Activated T-cell treated with anti-CD3 and anti-CD28 coated beads, Interleukin-2, amount 50 U/mL, for 72 hours (primary cell): Measurements from ENCODE around the gene CELF6. TPM values are rescaled to one million over a fixed set of nuclear protein-coding genes. Genes with fewer than 3 reads are reported as not detected.

Source experiments
- ATAC-seq, 2 donors: fragments of 150-1000 bp; cut with Tn5 transposase; replicated peaks in 1 of 2; 2 replicates each; pipeline ENCODE4 v1.10.0; 2021; ENCODE audit warnings: moderate library complexity in 2 of 2, mild to moderate bottlenecking in 1 of 2
- DNase-seq, 2 donors: peaks; one replicate each; pipeline ENCODE4 v3.0.0; 2021 to 2022; ENCODE audit warnings: mixed read lengths in 1 of 2
- H3K27ac Mint-ChIP-seq: one replicate; pipeline ENCODE4 v1.8.0; 2022; ENCODE audit warnings: mild to moderate bottlenecking, moderate library complexity, mixed read lengths
- H3K27me3 Mint-ChIP-seq: one replicate; pipeline ENCODE4 v1.8.0; 2022; ENCODE audit warnings: low read depth, mixed read lengths
- H3K36me3 Mint-ChIP-seq, 2 donors: one replicate each; pipeline ENCODE4 v1.8.0; 2022; ENCODE audit warnings: mixed read lengths in 2 of 2, mild to moderate bottlenecking in 1 of 2; ENCODE audit not compliant: insufficient read depth in 2 of 2
- H3K4me1 Mint-ChIP-seq: one replicate; pipeline ENCODE4 v1.8.0; 2022; ENCODE audit warnings: low read depth, mixed read lengths
- H3K4me3 Mint-ChIP-seq, 2 donors: one replicate each; pipeline ENCODE4 v1.8.0; 2022; ENCODE audit warnings: mild to moderate bottlenecking in 2 of 2, mixed read lengths in 2 of 2, moderate library complexity in 2 of 2
- H3K9me3 Mint-ChIP-seq, 2 donors: one replicate each; pipeline ENCODE4 v1.8.0; 2022; ENCODE audit warnings: mixed read lengths in 2 of 2
- total RNA-seq, 2 donors: library from RNA; stranded (reverse); gene quantifications; one replicate each; pipeline ENCODE4 v1.2.3, GENCODE V29; 2022

CELF6 gene
- total RNA-seq, 2 donors from 2014 or later = 0.58 to 0.65 TPM

GRCh38 chr15:72242775-72243370 is 77.1 kb downstream of the CELF6 start:
- no peaks in the 10 kb centered on the region for H3K27me3 Mint-ChIP-seq
- H3K4me3 Mint-ChIP-seq = no peak overlapping the region
- peaks cover 23% of the 10 kb centered on the region for H3K4me1 Mint-ChIP-seq
- peaks cover 0 to 10% of the 10 kb centered on the region in 2 donors for H3K36me3 Mint-ChIP-seq
- DNase-seq = no peak
- no peaks in the 10 kb centered on the region for H3K9me3 Mint-ChIP-seq
- no peak for ATAC-seq
- H3K27ac Mint-ChIP-seq = peak overlapping the region; percentile 21

GRCh38 chr15:72239652-72240051 is 80.3 kb downstream of the CELF6 start:
- peaks cover 2 to 4% of the 10 kb centered on the region in 2 donors for H3K36me3 Mint-ChIP-seq
- H3K9me3 Mint-ChIP-seq = no peaks in the 10 kb centered on the region
- no peaks in the 10 kb centered on the region for H3K27me3 Mint-ChIP-seq
- ATAC-seq (no peak), DNase-seq (no peak)
- H3K27ac Mint-ChIP-seq = no peak overlapping the region
- H3K4me3 Mint-ChIP-seq = no peak overlapping the region
- peaks cover 45% of the 10 kb centered on the region for H3K4me1 Mint-ChIP-seq

DNA sequence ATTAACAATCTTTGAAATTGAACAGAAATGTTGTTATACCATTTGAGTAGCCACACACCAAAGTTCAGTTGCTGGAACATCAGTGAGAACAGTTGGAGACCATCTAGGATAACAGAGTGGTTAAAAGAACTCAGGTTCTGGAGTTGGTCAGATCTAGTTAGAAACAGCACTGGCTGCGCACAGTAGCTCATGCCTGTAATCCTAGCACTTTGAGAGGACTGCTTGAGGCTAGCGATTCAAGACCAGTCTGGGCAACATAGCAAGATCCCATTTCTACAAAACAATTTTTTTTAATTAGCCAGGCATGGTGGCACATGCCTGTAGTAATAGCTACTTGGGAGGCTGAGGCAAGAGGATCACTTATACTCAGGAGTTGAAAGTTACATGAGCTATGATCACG is 81.4 kb downstream of the CELF6 start:
- H3K27me3 Mint-ChIP-seq = no peaks in the 10 kb centered on the region
- peaks cover 52% of the 10 kb centered on the region for H3K4me1 Mint-ChIP-seq
- H3K4me3 Mint-ChIP-seq = no peak overlapping the region
- H3K27ac Mint-ChIP-seq = peak overlapping the region; percentile 90
- peaks cover 2 to 3% of the 10 kb centered on the region in 2 donors for H3K36me3 Mint-ChIP-seq
- ATAC-seq (no peak), DNase-seq (no peak)
- H3K9me3 Mint-ChIP-seq = no peaks in the 10 kb centered on the region

DNA sequence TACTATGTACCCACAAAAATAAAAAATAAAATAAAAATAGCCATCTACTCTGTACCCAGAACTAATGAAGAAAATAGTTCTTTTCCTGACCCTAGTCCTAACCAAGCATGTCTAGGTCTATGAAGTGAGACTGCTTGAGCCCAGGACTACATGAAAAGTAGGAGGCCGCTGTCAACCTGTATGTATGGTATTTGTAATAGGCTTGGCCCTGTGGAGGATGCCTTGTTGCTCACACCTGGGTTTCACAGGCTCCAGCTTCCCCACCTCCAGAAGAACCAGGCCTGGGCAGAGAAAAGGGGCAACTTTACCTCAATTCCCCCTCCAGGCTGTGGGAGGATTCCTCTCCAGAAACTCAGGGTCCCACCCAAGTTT is 82.1 kb downstream of the CELF6 start:
- H3K4me1 Mint-ChIP-seq = peaks cover 56% of the 10 kb centered on the region
- no peak for DNase-seq
- peak overlapping the region; percentile 90 for H3K27ac Mint-ChIP-seq
- H3K4me3 Mint-ChIP-seq = peak overlapping the region; percentile 70 to 85
- H3K36me3 Mint-ChIP-seq = peaks cover 2 to 3% of the 10 kb centered on the region in 2 donors
- peak; percentile 19 to 37 for ATAC-seq
- H3K9me3 Mint-ChIP-seq = no peaks in the 10 kb centered on the region
- H3K27me3 Mint-ChIP-seq = no peaks in the 10 kb centered on the region

DNA sequence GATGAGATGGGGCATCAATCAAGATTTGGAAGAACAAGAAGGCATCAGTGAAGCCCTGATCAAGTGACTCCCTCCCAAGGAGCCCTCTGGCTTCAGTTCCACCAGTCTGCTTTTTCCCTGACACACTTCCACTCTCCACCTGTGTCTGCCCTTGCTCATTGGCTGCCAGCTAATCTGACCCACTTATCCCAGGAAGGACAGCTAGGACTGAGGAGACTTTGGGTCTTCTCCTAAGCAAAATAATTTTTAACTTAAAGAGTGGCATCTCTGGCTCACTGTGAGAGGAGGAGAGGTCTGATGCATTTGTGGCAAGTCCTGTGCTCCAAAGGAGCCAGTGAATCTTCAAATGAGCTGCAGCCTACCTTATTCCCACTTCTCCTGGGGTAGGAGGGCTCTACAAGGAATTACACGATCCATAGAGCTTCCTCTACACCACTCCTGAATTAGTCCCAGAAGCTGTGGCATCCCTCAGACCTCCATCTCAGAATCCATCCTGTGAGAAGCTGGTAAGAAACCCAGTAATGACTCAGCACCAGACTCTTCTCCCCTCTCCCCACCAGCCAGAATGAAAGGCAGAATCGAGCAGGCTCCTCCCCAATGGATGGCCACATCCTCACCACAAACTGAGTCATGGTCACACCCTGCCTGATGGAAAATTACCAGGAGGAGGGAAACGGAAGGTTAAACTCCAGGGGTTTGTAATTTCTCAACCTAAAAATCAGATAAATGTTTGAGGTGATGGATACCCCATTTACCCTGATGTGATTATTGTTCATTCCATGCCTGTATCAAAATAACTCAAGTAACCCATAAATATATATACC is 82.7 kb downstream of the CELF6 start:
- ATAC-seq = peak; percentile 95 to 96
- H3K27ac Mint-ChIP-seq = peak overlapping the region; percentile 90
- DNase-seq = peak; percentile 76 to 85
- no peaks in the 10 kb centered on the region for H3K27me3 Mint-ChIP-seq
- H3K9me3 Mint-ChIP-seq = no peaks in the 10 kb centered on the region
- H3K36me3 Mint-ChIP-seq = peaks cover 2% of the 10 kb centered on the region in 2 donors
- H3K4me3 Mint-ChIP-seq = peak overlapping the region; percentile 70 to 85
- peaks cover 62% of the 10 kb centered on the region for H3K4me1 Mint-ChIP-seq

DNA sequence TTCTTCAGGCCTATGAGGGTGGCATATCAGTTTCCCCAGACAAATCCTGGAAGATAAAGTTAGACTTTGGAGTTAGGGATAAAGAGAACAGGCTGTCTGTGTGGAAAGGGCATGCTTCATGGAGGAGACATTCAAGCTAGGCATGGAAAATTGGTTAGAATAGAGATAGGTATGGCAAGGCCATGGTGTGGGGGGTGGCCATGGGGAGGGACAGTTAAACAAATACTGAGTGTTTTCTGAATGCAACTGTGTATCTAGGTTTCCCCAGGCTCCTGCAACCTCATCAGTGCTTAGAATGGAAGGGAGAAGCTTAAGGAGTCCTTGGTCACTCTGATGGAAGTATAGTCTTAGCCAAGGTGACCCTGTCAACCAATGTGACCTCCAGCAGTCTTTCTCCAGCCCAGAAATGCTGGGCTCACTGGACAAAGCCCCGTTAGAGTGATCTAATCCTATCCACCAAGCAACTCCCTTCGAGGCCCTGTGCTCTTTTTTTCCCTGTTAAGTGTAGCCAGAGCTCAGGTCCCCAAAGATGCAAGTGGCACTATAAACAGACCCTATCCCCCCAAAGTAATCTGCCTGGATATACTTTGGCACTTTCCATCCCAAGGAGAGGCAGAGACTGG is 83.5 kb downstream of the CELF6 start:
- Mint-ChIP-seq H3K4me3 (peak overlapping the region; percentile 70 to 85), H3K4me1 (peaks cover 66% of the 10 kb centered on the region), H3K36me3 (peaks cover 2% of the 10 kb centered on the region in 2 donors), H3K27me3 (no peaks in the 10 kb centered on the region), H3K9me3 (no peaks in the 10 kb centered on the region), H3K27ac (peak overlapping the region; percentile 90)
- ATAC-seq (no peak), DNase-seq (no peak)

- no peak for ATAC-seq
- no peaks in the 10 kb centered on the region for H3K27me3 Mint-ChIP-seq
- no peaks in the 10 kb centered on the region for H3K9me3 Mint-ChIP-seq
- no peak for DNase-seq
- no peak overlapping the region for H3K4me3 Mint-ChIP-seq
- no peak overlapping the region for H3K27ac Mint-ChIP-seq
- peaks cover 5 to 6% of the 10 kb centered on the region in 2 donors for H3K36me3 Mint-ChIP-seq
- H3K4me1 Mint-ChIP-seq = peaks cover 60% of the 10 kb centered on the region
Measured at GRCh38 chr15:72235298-72235697, 84.7 kb downstream of the CELF6 start.

Other genes with a start within 250 kb of the CELF6 start
- 10 to 100 TPM; 24.0 to 28.6 TPM for gene MYO9A, start 202.0 kb downstream of the CELF6 start, total RNA-seq
- 1 to 10 TPM; 1.5 to 3.2 TPM for gene SENP8, start 201.8 kb downstream of the CELF6 start, total RNA-seq
- under 1 TPM in 1 of 2 donors, not detected in 1; 0.07 TPM for gene GRAMD2A, start 122.4 kb downstream of the CELF6 start, total RNA-seq
- gene PKM, start 89.0 kb downstream of the CELF6 start, total RNA-seq = 1,000 to 10,000 TPM; 1,066 to 1,119 TPM
- gene PARP6, start 47.6 kb downstream of the CELF6 start, total RNA-seq = 100 to 1,000 TPM; 108 to 132 TPM
- 10 to 100 TPM; 77.5 to 87.6 TPM for gene HEXA, start 55.9 kb upstream of the CELF6 start, total RNA-seq
- gene TMEM202, start 78.1 kb upstream of the CELF6 start, total RNA-seq = not detected
- gene ARIH1, start 154.2 kb upstream of the CELF6 start, total RNA-seq = 100 to 1,000 TPM; 206 to 227 TPM